ENCODE data around the gene TMEM35A.

DNA sequence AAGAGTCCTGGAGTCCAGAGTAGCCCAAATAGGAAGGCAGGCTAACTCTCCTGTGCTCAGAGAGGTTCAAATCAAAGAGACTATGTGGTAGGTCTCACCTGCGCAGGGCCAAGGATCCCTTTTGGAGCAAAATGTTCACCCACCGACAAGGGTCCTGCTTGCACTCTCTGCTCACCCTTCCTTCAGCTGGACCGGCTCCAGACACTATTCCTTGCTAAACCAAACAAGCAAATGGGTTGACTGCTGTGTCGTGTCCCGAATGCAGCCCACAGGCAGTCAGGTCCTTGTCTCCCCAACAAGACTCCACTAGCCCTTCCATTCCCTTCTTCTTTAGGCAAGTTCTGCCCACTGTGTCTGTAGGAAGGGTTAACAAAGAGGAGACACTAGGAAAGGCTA lies 27.5 kb upstream of the TMEM35A start:
- no peak for TF ChIP-seq POLR2A (IDR thresholded peaks at IDR 0.05)
- TF ChIP-seq, protein P1, sequence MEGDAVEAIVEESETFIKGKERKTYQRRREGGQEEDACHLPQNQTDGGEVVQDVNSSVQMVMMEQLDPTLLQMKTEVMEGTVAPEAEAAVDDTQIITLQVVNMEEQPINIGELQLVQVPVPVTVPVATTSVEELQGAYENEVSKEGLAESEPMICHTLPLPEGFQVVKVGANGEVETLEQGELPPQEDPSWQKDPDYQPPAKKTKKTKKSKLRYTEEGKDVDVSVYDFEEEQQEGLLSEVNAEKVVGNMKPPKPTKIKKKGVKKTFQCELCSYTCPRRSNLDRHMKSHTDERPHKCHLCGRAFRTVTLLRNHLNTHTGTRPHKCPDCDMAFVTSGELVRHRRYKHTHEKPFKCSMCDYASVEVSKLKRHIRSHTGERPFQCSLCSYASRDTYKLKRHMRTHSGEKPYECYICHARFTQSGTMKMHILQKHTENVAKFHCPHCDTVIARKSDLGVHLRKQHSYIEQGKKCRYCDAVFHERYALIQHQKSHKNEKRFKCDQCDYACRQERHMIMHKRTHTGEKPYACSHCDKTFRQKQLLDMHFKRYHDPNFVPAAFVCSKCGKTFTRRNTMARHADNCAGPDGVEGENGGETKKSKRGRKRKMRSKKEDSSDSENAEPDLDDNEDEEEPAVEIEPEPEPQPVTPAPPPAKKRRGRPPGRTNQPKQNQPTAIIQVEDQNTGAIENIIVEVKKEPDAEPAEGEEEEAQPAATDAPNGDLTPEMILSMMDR (IDR thresholded peaks at IDR 0.05): no peak

Data from uterus (tissue), 2 donors.